IMR-90 (cell line): ENCODE data around the gene NISCH. TPM values are rescaled to one million over a fixed set of nuclear protein-coding genes. Genes with fewer than 3 reads are reported as not detected.
A peak's percentile ranks its signal among the peaks of the same experiment; 100 is the strongest.

Experiments
- ATAC-seq: fragments of 200-7000 bp; cut with Tn5 transposase; 2 replicates; pipeline ENCODE4 v1.9.1; 2020; ENCODE audit warnings: low read depth, mild to moderate bottlenecking, moderate library complexity
- BruUV-seq: library from RNA; stranded (reverse); fragments of 400-500 nt; replicated peaks from 2 replicates; lab custom pipeline; 2021; lab: Mats Ljungman, UMichigan
- CTCF ChIA-PET: fragments of 300-600 bp; formaldehyde crosslinking; extraction: SDS; loops from one replicate; lab custom pipeline; 2021; ENCODE audit warnings: antibody characterized with exemption; lab: Yijun Ruan, JAX
- POLR2A ChIA-PET: fragments of 300-600 bp; sonication (Branson Sonifier 250); formaldehyde crosslinking; loops from one replicate; lab custom pipeline; 2022; ENCODE audit warnings: antibody characterized with exemption; ENCODE audit not compliant: unreplicated experiment; lab: Charles Lee
- DNase-seq: peaks from one replicate; pipeline ENCODE4 v3.0.0; 2013
- H2AFZ ChIP-seq: replicated peaks from 2 replicates; pipeline ENCODE3; 2013; ENCODE audit warnings: low read length, mild to moderate bottlenecking; ENCODE audit not compliant: poor library complexity
- H2AK5ac ChIP-seq: 2 replicates; pipeline ENCODE4 v1.6.1; 2013; ENCODE audit warnings: low read depth, low read length, inconsistent platforms
- H2AK9ac ChIP-seq: replicated peaks from 2 replicates; pipeline ENCODE3; 2013; ENCODE audit warnings: mild to moderate bottlenecking, low read depth, low read length, moderate library complexity; ENCODE audit not compliant: poor library complexity
- H2BK120ac ChIP-seq: 2 replicates; pipeline ENCODE4 v1.6.1; 2013; ENCODE audit warnings: low read depth, low read length, inconsistent platforms
- H2BK15ac ChIP-seq: 3 replicates; pipeline ENCODE4 v1.6.1; 2013; ENCODE audit warnings: low read depth, low read length, inconsistent platforms
- H2BK20ac ChIP-seq: 2 replicates; pipeline ENCODE4 v1.6.1; 2013; ENCODE audit warnings: low read depth, mild to moderate bottlenecking, inconsistent platforms, low read length, moderate library complexity
- H2BK5ac ChIP-seq: 2 replicates; pipeline ENCODE4 v1.6.1; 2013; ENCODE audit warnings: mild to moderate bottlenecking, low read depth, low read length, inconsistent platforms; ENCODE audit not compliant: poor library complexity, severe bottlenecking
- H3K14ac ChIP-seq: replicated peaks from 2 replicates; pipeline ENCODE4 v1.6.1; 2013; ENCODE audit warnings: low read depth, low read length, inconsistent platforms
- H3K18ac ChIP-seq: 2 replicates; pipeline ENCODE4 v1.6.1; 2013; ENCODE audit warnings: low read depth, low read length, control low read depth
- H3K23ac ChIP-seq: 2 replicates; pipeline ENCODE4 v1.6.1; 2013; ENCODE audit warnings: low read depth, low read length, inconsistent platforms
- H3K27ac ChIP-seq: 2 replicates; pipeline ENCODE4 v1.5.1; 2013; ENCODE audit warnings: mild to moderate bottlenecking, control low read depth, low read length; ENCODE audit not compliant: insufficient read depth
- H3K27me3 ChIP-seq: 2 replicates; pipeline ENCODE4 v1.6.1; 2013; ENCODE audit warnings: low read length; ENCODE audit not compliant: control insufficient read depth, insufficient read depth
- H3K36me3 ChIP-seq: 2 replicates; pipeline ENCODE4 v1.6.1; 2013; ENCODE audit warnings: low read length, mixed read lengths; ENCODE audit not compliant: control insufficient read depth, insufficient read depth
- H3K4ac ChIP-seq: 2 replicates; pipeline ENCODE4 v1.6.1; 2013; ENCODE audit warnings: low read depth, low read length, inconsistent platforms
- H3K4me1 ChIP-seq: 2 replicates; pipeline ENCODE4 v1.6.1; 2013; ENCODE audit warnings: low read length, mixed read lengths; ENCODE audit not compliant: control insufficient read depth, insufficient read depth
- H3K4me2 ChIP-seq: 2 replicates; pipeline ENCODE4 v1.6.1; 2013; ENCODE audit warnings: low read depth, mild to moderate bottlenecking, control low read depth, low read length, moderate library complexity
- H3K4me3 ChIP-seq: 2 replicates; pipeline ENCODE4 v1.5.1; 2013; ENCODE audit warnings: low read depth, mild to moderate bottlenecking, control low read depth, low read length, moderate library complexity; ENCODE audit not compliant: insufficient read depth
- H3K56ac ChIP-seq: 2 replicates; pipeline ENCODE4 v1.6.1; 2013; ENCODE audit warnings: low read length, inconsistent platforms; ENCODE audit not compliant: insufficient read depth; ENCODE audit errors: extremely low read depth
- H3K79me1 ChIP-seq, 2 experiments: 2 replicates each; pipeline ENCODE4 v1.6.1; 2013; ENCODE audit warnings: low read length in 2 of 2, inconsistent platforms in 1 of 2, low read depth in 1 of 2
- H3K9ac ChIP-seq: 2 replicates; pipeline ENCODE4 v1.6.1; 2013; ENCODE audit warnings: low read depth, low read length, control low read depth
- H3K9me1 ChIP-seq: 2 replicates; pipeline ENCODE4 v1.6.1; 2013; ENCODE audit warnings: low read length, inconsistent platforms; ENCODE audit not compliant: insufficient read depth
- H3K9me3 ChIP-seq: 2 replicates; pipeline ENCODE4 v1.6.1; 2013; ENCODE audit warnings: low read length; ENCODE audit not compliant: control insufficient read depth, insufficient read depth
- H4K20me1 ChIP-seq: 2 replicates; pipeline ENCODE4 v1.6.1; 2013; ENCODE audit warnings: low read length, inconsistent platforms; ENCODE audit not compliant: insufficient read depth
- H4K5ac ChIP-seq: 2 replicates; pipeline ENCODE4 v1.6.1; 2013; ENCODE audit warnings: mild to moderate bottlenecking, low read depth, low read length, control low read depth
- H4K8ac ChIP-seq, 2 experiments: 2 replicates each; pipeline ENCODE4 v1.6.1; 2013; ENCODE audit warnings: low read depth in 2 of 2, low read length in 2 of 2, control low read depth in 1 of 2, inconsistent platforms in 1 of 2
- H4K91ac ChIP-seq: 2 replicates; pipeline ENCODE4 v1.6.1; 2013; ENCODE audit warnings: low read depth, low read length, inconsistent platforms; ENCODE audit not compliant: insufficient read depth
- CEBPB ChIP-seq: IDR thresholded peaks from 2 replicates; pipeline ENCODE4 v1.6.1; 2012; ENCODE audit warnings: low read depth, low read length, improper control_type of control experiment
- USF2 ChIP-seq: fragments of 150-350 bp; IDR thresholded peaks from 2 replicates; pipeline ENCODE4 v1.6.1; 2017; ENCODE audit warnings: mild to moderate bottlenecking, antibody characterized with exemption, low read length, low read depth
- WGBS, 2 experiments: methylation state at CpG; one replicate each; pipeline versions ENCODE4 v1.1.5 to v1.1.7; 2013; ENCODE audit warnings: missing lambda C conversion rate in 2 of 2; ENCODE audit not compliant: insufficient read length in 1 of 2; ENCODE audit errors: extremely low coverage in 2 of 2; 5-methylcytosine and 5-hydroxymethylcytosine counted together
- dilution Hi-C: fragments of 300-500 bp; cut with HindIII; formaldehyde crosslinking; loops from one replicate; pipeline ENCODE4 v1.14.3; 2018; ENCODE audit warnings: low sequenced_read_pairs; ENCODE audit not compliant: unreplicated experiment
- in situ Hi-C: fragments of 300-500 bp; cut with MboI; formaldehyde crosslinking; loops from 3 replicates; pipeline ENCODE4 v1.14.3; 2019; ENCODE audit warnings: low sequenced_read_pairs, inconsistent platforms, mixed read lengths
- intact Hi-C: fragments of 100-400 bp; cut with micrococcal nuclease; formaldehyde crosslinking; loops from 2 replicates; pipeline ENCODE4 v1.10.0; 2022
- polyA plus RNA-seq, 3 experiments: library from polyadenylated mRNA; depleted of rRNA; stranded (reverse); fragments of >200 nt; gene quantifications; 2 replicates each; pipeline ENCODE4 v1.2.3, GENCODE V29; 2012; ENCODE audit warnings: low replicate concordance in 1 of 3
- total RNA-seq: library from RNA; depleted of rRNA; stranded (reverse); fragments of >200 nt; gene quantifications from 2 replicates; pipeline ENCODE4 v1.2.3, GENCODE V29; 2012

NISCH gene
- total and polyA plus RNA-seq, 2 of the 4 experiments (the other 2 are of a cell fraction), result 36.9 to 86.0 TPM

GRCh38 chr3:52536112-52536368 is 80.6 kb downstream of the NISCH start:
- H3K9me1 ChIP-seq, result peaks cover 27% of the 10 kb centered on the region
- WGBS, 2 experiments, result 0% methylated on average over 3 of the region's 9 CpGs; no CpG with 5 or more reads in 1 of the 2 experiments
- H3K4me1 ChIP-seq, result peaks cover 26% of the 10 kb centered on the region
- H2BK15ac ChIP-seq, result no peak overlapping the region
- H4K20me1 ChIP-seq, result peaks cover 41% of the 10 kb centered on the region
- H3K27me3 ChIP-seq, result no peaks in the 10 kb centered on the region
- H3K9me3 ChIP-seq, result no peaks in the 10 kb centered on the region
- no peak overlapping the region for H2BK20ac ChIP-seq
- H2BK120ac ChIP-seq, result peak overlapping the region; percentile 38; the same call in 1 of the 2 replicates
- no TSS peak for BruUV-seq
- intact Hi-C loops (loop anchor here (2.0 kb wide), 1 partner anchor 63 kb away; no protein-coding TSS in a partner anchor), in situ Hi-C loops (no loop called here), dilution Hi-C loops (no loop called here)
- H3K4me3 ChIP-seq, result peak overlapping the region; percentile 24; the same call in 1 of the 2 replicates
- POLR2A ChIA-PET, result interaction anchor here (0.8 kb wide), 1 partner anchor 16 kb away, joined by 3 read pairs; no protein-coding TSS in a partner anchor
- peak overlapping the region; percentile 47 for H2BK5ac ChIP-seq
- no peak overlapping the region; the same call in 1 of the 2 replicates for H3K9ac ChIP-seq
- peak overlapping the region; percentile 95 for H2AFZ ChIP-seq
- peak overlapping the region; percentile 46 to 96; a peak in 3 of 4 replicates for H4K8ac ChIP-seq
- peak overlapping the region; percentile 90 for H3K4me2 ChIP-seq
- H4K91ac ChIP-seq, result peak overlapping the region; percentile 60; the same call in 1 of the 2 replicates
- TF ChIP-seq CEBPB (peak; percentile 50; the same call in 1 of the 2 replicates), USF2 (no peak)
- H3K14ac ChIP-seq, result 0 out of 2 replicates have a peak overlapping the region, but pooled peaks have one; percentile 57
- H4K5ac ChIP-seq, result peak overlapping the region; percentile 73; the same call in 1 of the 2 replicates
- peaks cover 4% of the 10 kb centered on the region for H3K36me3 ChIP-seq
- H3K18ac ChIP-seq, result no peak overlapping the region; the same call in 1 of the 2 replicates
- no peak overlapping the region for H3K27ac ChIP-seq
- ATAC-seq (no peak), DNase-seq (no peak)
- H2AK9ac ChIP-seq, result peak overlapping the region; percentile 30
- H3K23ac ChIP-seq, result 0 out of 2 replicates have a peak overlapping the region, but pooled peaks have one; percentile 19
- H2AK5ac ChIP-seq, result peak overlapping the region; percentile 91
- no peak overlapping the region for H3K56ac ChIP-seq
- peak overlapping the region; percentile 89; the same call in 1 of the 2 replicates for H3K4ac ChIP-seq
- H3K79me1 ChIP-seq, result peaks cover 32 to 80% of the 10 kb centered on the region in 2 experiments
- CTCF ChIA-PET, result no interaction called here
